Osteoblast (primary cell): ENCODE measurements around the gene PRKCA. TPM values are rescaled to one million over a fixed set of nuclear protein-coding genes. Genes with fewer than 3 reads are reported as not detected.

ENCODE experiments used
- DNase-seq: peaks from one replicate; pipeline ENCODE4 v3.0.0; 2011; ENCODE audit warnings: low spot score, mixed read lengths; ENCODE audit not compliant: insufficient read length; ENCODE audit errors: missing footprints
- H2AFZ ChIP-seq: 2 replicates; pipeline ENCODE4 v1.6.0; 2011; ENCODE audit warnings: mild to moderate bottlenecking, low read length
- H3K27ac ChIP-seq: 2 replicates; pipeline ENCODE4 v1.5.1; 2011; ENCODE audit warnings: mild to moderate bottlenecking, low read depth, low read length, moderate library complexity
- H3K27me3 ChIP-seq: 2 replicates; pipeline ENCODE4 v1.6.0; 2012; ENCODE audit warnings: mild to moderate bottlenecking, control low read depth, inconsistent platforms, low read length, moderate library complexity; ENCODE audit not compliant: insufficient read depth
- H3K36me3 ChIP-seq: 2 replicates; pipeline ENCODE4 v1.5.1; 2011; ENCODE audit warnings: mild to moderate bottlenecking, low read length, control low read depth, moderate library complexity; ENCODE audit not compliant: insufficient read depth
- H3K4me1 ChIP-seq: 2 replicates; pipeline ENCODE4 v1.5.1; 2011; ENCODE audit warnings: mild to moderate bottlenecking, low read length, control low read depth, moderate library complexity; ENCODE audit not compliant: insufficient read depth
- H3K4me2 ChIP-seq: 2 replicates; pipeline ENCODE4 v1.6.0; 2011; ENCODE audit warnings: mild to moderate bottlenecking, low read length; ENCODE audit not compliant: insufficient read depth
- H3K4me3 ChIP-seq: fragments of 200-600 bp; sonication (generic); 3 replicates; pipeline ENCODE4 v1.5.1; 2012; ENCODE audit warnings: mild to moderate bottlenecking, low read length, inconsistent platforms; ENCODE audit not compliant: insufficient read depth
- H3K79me2 ChIP-seq: 2 replicates; pipeline ENCODE4 v1.6.0; 2012; ENCODE audit warnings: mild to moderate bottlenecking, low read length, control low read depth, inconsistent platforms; ENCODE audit not compliant: insufficient read depth
- H3K9me3 ChIP-seq: 2 replicates; pipeline ENCODE4 v1.5.1; 2011; ENCODE audit warnings: low read depth, low read length, control low read depth
- H4K20me1 ChIP-seq: 2 replicates; pipeline ENCODE4 v1.6.0; 2012; ENCODE audit warnings: mild to moderate bottlenecking, low read length, control low read depth; ENCODE audit not compliant: insufficient read depth
- CTCF ChIP-seq: IDR thresholded peaks from 2 replicates; pipeline ENCODE4 v1.5.1; 2011; ENCODE audit warnings: mild to moderate bottlenecking, low read depth, low read length, moderate library complexity; ENCODE audit errors: extremely low read depth
- total RNA-seq: library from RNA; depleted of rRNA; stranded (reverse); fragments of >200 nt; gene quantifications from 2 replicates; pipeline ENCODE4 v1.2.3, GENCODE V29; 2012

PRKCA gene
- total RNA-seq, 1 donor: 46.0 TPM

DNA sequence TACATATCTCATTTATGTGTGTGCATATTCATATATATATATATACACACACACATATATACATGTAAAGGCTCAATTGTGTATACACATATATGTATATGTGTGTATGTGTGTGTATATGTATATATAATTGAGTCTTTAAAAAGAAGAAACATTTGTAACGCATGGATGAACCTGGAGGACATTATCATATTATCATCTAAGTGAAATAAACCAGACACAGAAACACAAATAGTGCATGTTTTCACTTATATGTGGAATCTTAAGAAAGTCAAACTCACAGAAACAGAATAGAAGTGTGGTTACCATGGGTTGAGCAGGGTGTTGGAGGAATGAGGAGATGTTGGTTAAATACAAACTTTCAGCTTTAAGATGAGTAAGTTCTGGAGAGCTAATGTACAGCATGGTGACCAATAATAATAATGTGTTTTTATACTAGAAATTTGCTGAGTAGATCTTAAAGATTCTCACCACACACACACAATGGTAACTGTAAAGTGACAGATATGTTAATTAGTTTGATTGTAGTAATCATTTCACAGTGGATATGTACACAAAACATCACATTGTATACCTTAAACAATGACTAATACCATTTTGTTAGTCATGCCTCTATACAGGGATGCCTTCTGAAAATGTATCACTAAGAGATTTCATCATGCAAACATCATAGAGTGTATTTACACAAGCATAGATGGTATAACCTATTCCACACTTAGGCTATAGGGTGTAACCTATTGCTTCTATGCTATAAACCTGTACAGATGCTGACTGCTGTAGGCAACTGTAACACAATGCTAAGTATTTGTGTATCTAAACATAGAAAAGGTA is 399.9 kb downstream of the PRKCA start:
- no peak overlapping the region for H3K4me3 ChIP-seq
- no peak overlapping the region for H2AFZ ChIP-seq
- no peak for DNase-seq
- no peaks in the 10 kb centered on the region for H4K20me1 ChIP-seq
- H3K27me3 ChIP-seq: no peaks in the 10 kb centered on the region
- H3K4me2 ChIP-seq: no peak overlapping the region
- no peak overlapping the region for H3K27ac ChIP-seq
- no peaks in the 10 kb centered on the region for H3K79me2 ChIP-seq
- no peaks in the 10 kb centered on the region for H3K4me1 ChIP-seq
- H3K9me3 ChIP-seq: no peaks in the 10 kb centered on the region
- H3K36me3 ChIP-seq: peaks cover 18% of the 10 kb centered on the region
- TF ChIP-seq CTCF: no peak

- no peaks in the 10 kb centered on the region for H3K9me3 ChIP-seq
- peaks cover 6% of the 10 kb centered on the region for H3K4me1 ChIP-seq
- no peak overlapping the region for H3K4me2 ChIP-seq
- no peak for TF ChIP-seq CTCF
- H3K27me3 ChIP-seq: no peaks in the 10 kb centered on the region
- peaks cover 12% of the 10 kb centered on the region for H3K36me3 ChIP-seq
- no peak overlapping the region for H2AFZ ChIP-seq
- no peak for DNase-seq
- no peak overlapping the region for H3K4me3 ChIP-seq
- no peaks in the 10 kb centered on the region for H4K20me1 ChIP-seq
- H3K79me2 ChIP-seq: no peaks in the 10 kb centered on the region
- no peak overlapping the region for H3K27ac ChIP-seq
Measured at GRCh38 chr17:66704858-66705520, 402.6 kb downstream of the PRKCA start.

GRCh38 chr17:66706851-66707450 is 404.5 kb downstream of the PRKCA start:
- Histone ChIP-seq H2AFZ (no peak overlapping the region), H3K4me2 (no peak overlapping the region), H3K79me2 (no peaks in the 10 kb centered on the region), H4K20me1 (no peaks in the 10 kb centered on the region), H3K36me3 (peaks cover 15% of the 10 kb centered on the region), H3K27ac (no peak overlapping the region), H3K4me3 (no peak overlapping the region), H3K4me1 (peaks cover 7% of the 10 kb centered on the region), H3K27me3 (no peaks in the 10 kb centered on the region), H3K9me3 (no peaks in the 10 kb centered on the region)
- no peak for TF ChIP-seq CTCF
- no peak for DNase-seq

DNA sequence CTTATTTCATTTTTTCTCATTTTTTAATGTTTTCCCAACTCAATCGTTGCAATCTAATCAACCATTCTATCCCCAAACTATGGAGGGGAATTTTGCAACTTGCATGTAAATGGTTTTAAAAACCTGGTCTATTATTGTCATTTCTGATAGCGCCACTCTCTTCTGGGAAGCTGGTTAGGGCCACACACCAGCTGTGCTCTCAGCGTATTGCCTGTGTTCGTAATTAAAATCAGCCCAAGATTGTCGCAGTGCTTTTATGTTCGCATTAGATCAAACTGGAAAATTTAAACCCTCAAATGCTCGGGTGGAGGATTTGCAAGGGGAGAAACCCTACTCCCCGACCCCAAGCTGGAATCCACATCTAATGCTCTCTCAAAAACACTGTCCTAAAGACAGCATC is 409.0 kb downstream of the PRKCA start:
- Histone ChIP-seq H2AFZ (no peak overlapping the region), H4K20me1 (peaks cover 4% of the 10 kb centered on the region), H3K36me3 (peaks cover 8% of the 10 kb centered on the region), H3K4me3 (no peak overlapping the region), H3K4me1 (peaks cover 7% of the 10 kb centered on the region), H3K27me3 (no peaks in the 10 kb centered on the region), H3K27ac (no peak overlapping the region), H3K9me3 (no peaks in the 10 kb centered on the region), H3K4me2 (no peak overlapping the region), H3K79me2 (no peaks in the 10 kb centered on the region)
- TF ChIP-seq CTCF: no peak
- DNase-seq: no peak
